Smooth muscle cell (in vitro differentiated cells): ENCODE results near the gene PSMB2. TPM values are rescaled to one million over a fixed set of nuclear protein-coding genes. Genes with fewer than 3 reads are reported as not detected.

Experiments
- DNase-seq: peaks from one replicate; lab custom pipeline; 2025; ENCODE audit not compliant: unreplicated experiment; lab: John Stamatoyannopoulos, UW
- H2AFZ ChIP-seq: fragments of 200-600 bp; sonication (generic); 2 replicates; pipeline ENCODE4 v1.6.0; 2016; ENCODE audit warnings: antibody characterized with exemption, low read depth, mild to moderate bottlenecking
- H3F3A ChIP-seq: fragments of 200-600 bp; sonication (generic); 2 replicates; pipeline ENCODE4 v1.6.0; 2017; ENCODE audit warnings: antibody characterized with exemption, low read depth
- H3K27ac ChIP-seq: fragments of 200-600 bp; sonication (generic); 2 replicates; pipeline ENCODE4 v1.5.1; 2016; ENCODE audit warnings: low read depth, mild to moderate bottlenecking
- H3K27me3 ChIP-seq: fragments of 200-600 bp; sonication (generic); 2 replicates; pipeline ENCODE4 v1.6.1; 2016; ENCODE audit warnings: low read depth, mild to moderate bottlenecking
- H3K36me3 ChIP-seq: fragments of 200-600 bp; sonication (generic); 2 replicates; pipeline ENCODE4 v1.5.1; 2016; ENCODE audit warnings: low read depth
- H3K4me1 ChIP-seq: fragments of 200-600 bp; sonication (generic); 2 replicates; pipeline ENCODE4 v1.5.1; 2016; ENCODE audit warnings: low read depth
- H3K4me2 ChIP-seq: fragments of 200-600 bp; sonication (generic); 2 replicates; pipeline ENCODE4 v1.6.0; 2016; ENCODE audit warnings: mild to moderate bottlenecking
- H3K4me3 ChIP-seq: fragments of 200-600 bp; sonication (generic); 2 replicates; pipeline ENCODE4 v1.5.1; 2016; ENCODE audit warnings: mild to moderate bottlenecking
- H3K79me2 ChIP-seq: fragments of 200-600 bp; sonication (generic); 2 replicates; pipeline ENCODE4 v1.6.0; 2016; ENCODE audit warnings: low read depth, mild to moderate bottlenecking
- H3K9ac ChIP-seq: fragments of 200-600 bp; sonication (generic); 2 replicates; pipeline ENCODE4 v1.6.0; 2016; ENCODE audit warnings: low read depth
- H3K9me3 ChIP-seq: fragments of 200-600 bp; sonication (generic); replicated peaks from 2 replicates; pipeline ENCODE4 v1.5.1; 2016; ENCODE audit warnings: low read depth
- H4K20me1 ChIP-seq: fragments of 200-600 bp; sonication (generic); 2 replicates; pipeline ENCODE4 v1.6.0; 2016; ENCODE audit warnings: low read depth
- WGBS: methylation state at CpG from one replicate; pipeline ENCODE4 v1.1.7; 2016; ENCODE audit warnings: low lambda C conversion rate; 5-methylcytosine and 5-hydroxymethylcytosine counted together
- polyA plus RNA-seq: library from polyadenylated mRNA; unstranded; fragments of >200 nt; fragmentation: Nextera tagmentation; extraction: Ambion mirVana; gene quantifications from 2 replicates; pipeline ENCODE4 v1.2.1, GENCODE V29; 2016
- total RNA-seq: library from RNA; depleted of rRNA; stranded (reverse); fragments of >200 nt; gene quantifications from 2 replicates; pipeline ENCODE4 v1.2.3, GENCODE V29; 2014
- TF ChIP-seq, protein P1 (sequence below): fragments of 200-600 bp; sonication (generic); IDR thresholded peaks from 2 replicates; pipeline ENCODE4 v1.5.1; 2017; ENCODE audit warnings: borderline replicate concordance, mild to moderate bottlenecking, antibody characterized with exemption; ENCODE audit not compliant: insufficient read depth, poor library complexity, severe bottlenecking

Gene PSMB2
- total and polyA plus RNA-seq, 2 experiments from 2014 or later: 51.6 to 110 TPM

DNA sequence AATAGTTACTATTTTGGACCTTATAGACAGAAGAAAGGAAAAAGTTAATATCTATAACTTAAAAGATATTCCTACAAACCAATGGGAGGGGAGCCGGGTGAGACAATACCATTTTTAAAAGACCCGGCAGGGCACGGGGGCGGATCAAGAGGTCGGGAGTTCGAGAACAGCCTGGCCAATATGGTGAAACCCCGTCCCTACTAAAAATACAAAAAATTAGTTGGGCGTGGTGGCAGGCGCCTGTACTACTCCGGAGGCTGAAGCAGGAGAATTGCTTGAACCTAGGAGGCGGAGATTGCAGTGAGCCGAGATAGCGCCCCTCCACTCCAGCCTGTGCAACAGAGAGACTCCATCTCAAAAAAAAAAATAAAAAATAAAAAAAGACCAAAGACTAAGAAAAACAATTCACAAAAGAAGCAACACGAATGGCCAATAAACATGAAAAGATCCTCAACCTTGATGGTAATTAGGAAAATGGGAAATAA is 1.2 kb upstream of the PSMB2 start:
- peaks cover 30% of the 10 kb centered on the region for H3K27me3 ChIP-seq
- peak overlapping the region; percentile 97 for H2AFZ ChIP-seq
- peaks cover 19% of the 10 kb centered on the region for H4K20me1 ChIP-seq
- H3K4me2 ChIP-seq: peak overlapping the region; percentile 87
- peaks cover 38% of the 10 kb centered on the region for H3K79me2 ChIP-seq
- TF ChIP-seq, protein P1, sequence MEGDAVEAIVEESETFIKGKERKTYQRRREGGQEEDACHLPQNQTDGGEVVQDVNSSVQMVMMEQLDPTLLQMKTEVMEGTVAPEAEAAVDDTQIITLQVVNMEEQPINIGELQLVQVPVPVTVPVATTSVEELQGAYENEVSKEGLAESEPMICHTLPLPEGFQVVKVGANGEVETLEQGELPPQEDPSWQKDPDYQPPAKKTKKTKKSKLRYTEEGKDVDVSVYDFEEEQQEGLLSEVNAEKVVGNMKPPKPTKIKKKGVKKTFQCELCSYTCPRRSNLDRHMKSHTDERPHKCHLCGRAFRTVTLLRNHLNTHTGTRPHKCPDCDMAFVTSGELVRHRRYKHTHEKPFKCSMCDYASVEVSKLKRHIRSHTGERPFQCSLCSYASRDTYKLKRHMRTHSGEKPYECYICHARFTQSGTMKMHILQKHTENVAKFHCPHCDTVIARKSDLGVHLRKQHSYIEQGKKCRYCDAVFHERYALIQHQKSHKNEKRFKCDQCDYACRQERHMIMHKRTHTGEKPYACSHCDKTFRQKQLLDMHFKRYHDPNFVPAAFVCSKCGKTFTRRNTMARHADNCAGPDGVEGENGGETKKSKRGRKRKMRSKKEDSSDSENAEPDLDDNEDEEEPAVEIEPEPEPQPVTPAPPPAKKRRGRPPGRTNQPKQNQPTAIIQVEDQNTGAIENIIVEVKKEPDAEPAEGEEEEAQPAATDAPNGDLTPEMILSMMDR: no peak
- H3F3A ChIP-seq: peaks cover 6% of the 10 kb centered on the region
- H3K36me3 ChIP-seq: no peaks in the 10 kb centered on the region
- peak overlapping the region; percentile 93 for H3K4me3 ChIP-seq
- WGBS: 78% methylated on average over 14 of the region's 14 CpGs
- DNase-seq: no peak
- peak overlapping the region; percentile 47 for H3K9ac ChIP-seq
- peak overlapping the region; percentile 81 for H3K27ac ChIP-seq
- H3K9me3 ChIP-seq: no peaks in the 10 kb centered on the region
- H3K4me1 ChIP-seq: peaks cover 20% of the 10 kb centered on the region

DNA sequence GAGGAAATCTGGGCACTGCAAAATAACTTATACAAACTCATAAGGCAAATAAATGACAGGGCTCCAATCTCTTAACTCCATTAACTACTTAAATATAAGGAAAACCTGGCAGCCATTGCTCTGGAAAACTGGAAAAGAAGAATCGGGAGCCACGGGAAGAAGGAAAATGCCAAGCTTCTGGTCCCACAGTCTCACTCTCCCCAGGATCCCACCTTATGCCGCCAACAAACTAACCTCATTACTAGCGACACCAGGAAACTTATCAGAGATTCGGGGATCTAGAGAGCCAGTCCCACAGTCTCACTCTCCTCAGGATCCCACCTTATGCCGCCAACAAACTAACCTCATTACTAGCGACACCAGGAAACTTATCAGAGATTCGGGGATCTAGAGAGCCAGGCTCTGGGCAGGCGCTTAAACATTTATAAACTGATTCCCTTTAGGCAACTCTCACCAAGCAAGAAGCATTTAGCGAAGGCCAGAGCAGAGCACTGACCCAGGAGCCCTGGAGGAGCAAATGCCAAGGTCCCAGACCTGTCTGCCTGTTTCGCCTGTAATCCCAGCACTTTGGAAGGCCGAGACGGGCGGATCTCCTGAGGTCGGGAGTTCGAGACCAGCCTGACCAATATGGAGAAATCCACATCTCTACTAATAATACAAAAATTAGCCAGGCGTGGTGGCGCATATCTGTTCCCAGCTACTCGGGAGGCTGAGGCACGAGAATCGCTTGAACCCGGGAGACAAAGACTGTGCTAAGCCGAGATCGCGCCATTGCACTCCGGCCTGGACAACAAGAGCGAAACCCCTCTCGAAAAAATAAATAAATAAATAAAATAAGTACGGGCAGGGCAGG is 720 bp downstream of the PSMB2 start:
- Histone ChIP-seq H3F3A (peaks cover 6% of the 10 kb centered on the region), H3K27ac (peak overlapping the region; percentile 81), H3K36me3 (peaks cover 3% of the 10 kb centered on the region), H3K9ac (peak overlapping the region; percentile 99), H3K4me3 (peak overlapping the region; percentile 93), H3K4me1 (peaks cover 26% of the 10 kb centered on the region), H3K27me3 (peaks cover 19% of the 10 kb centered on the region), H3K9me3 (no peaks in the 10 kb centered on the region), H4K20me1 (peaks cover 37% of the 10 kb centered on the region), H3K79me2 (peaks cover 57% of the 10 kb centered on the region), H3K4me2 (peak overlapping the region; percentile 87), H2AFZ (peak overlapping the region; percentile 97)
- TF ChIP-seq, protein P1: no peak
- no peak for DNase-seq
- WGBS: 24% methylated on average over 29 of the region's 29 CpGs

DNA sequence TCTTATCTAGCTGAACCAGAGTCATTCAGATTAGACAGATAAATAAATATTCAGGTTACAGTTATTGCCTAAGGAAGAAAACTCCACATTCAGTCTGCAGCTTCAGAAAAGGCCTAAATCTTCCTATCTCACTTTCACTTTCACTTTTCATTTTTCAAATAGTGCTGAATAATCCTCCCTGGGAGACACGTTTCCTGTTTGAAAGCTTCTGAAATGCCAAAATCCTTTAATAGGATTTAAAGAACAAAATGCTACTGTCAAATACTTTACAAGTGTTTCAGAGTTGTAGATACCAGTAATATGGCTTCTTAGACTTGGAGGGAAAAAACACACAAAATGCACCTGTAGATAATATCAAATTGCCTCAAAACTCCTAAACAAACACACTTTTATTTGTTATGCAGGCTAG is 3.9 kb downstream of the PSMB2 start:
- H3K36me3 ChIP-seq: peaks cover 12% of the 10 kb centered on the region
- no peak overlapping the region for H2AFZ ChIP-seq
- peak overlapping the region; percentile 13 for H3K9ac ChIP-seq
- peaks cover 6% of the 10 kb centered on the region for H3F3A ChIP-seq
- TF ChIP-seq, protein P1: no peak
- H3K27ac ChIP-seq: peak overlapping the region; percentile 42
- H3K4me2 ChIP-seq: peak overlapping the region; percentile 79
- 16% methylated on average over 1 of the region's 1 CpG for WGBS
- no peak for DNase-seq
- H3K9me3 ChIP-seq: no peaks in the 10 kb centered on the region
- H3K4me1 ChIP-seq: peaks cover 26% of the 10 kb centered on the region
- peak overlapping the region; percentile 43 for H3K4me3 ChIP-seq
- H4K20me1 ChIP-seq: peaks cover 50% of the 10 kb centered on the region
- no peaks in the 10 kb centered on the region for H3K27me3 ChIP-seq
- peaks cover 69% of the 10 kb centered on the region for H3K79me2 ChIP-seq
